ENCODE measurements around the gene COL8A2. TPM values are rescaled to one million over a fixed set of nuclear protein-coding genes. Genes with fewer than 3 reads are reported as not detected.

COL8A2 gene
- polyA plus RNA-seq, 3 donors = 0.90 to 3.0 (median 1.6) TPM

GRCh38 chr1:36123356-36123755 lies 1.7 kb downstream of the COL8A2 start:
- 0% methylated on average over 7 of the region's 8 CpGs for WGBS (ENCODE audit: insufficient coverage)
- peak overlapping the region; percentile 23 to 76 (median 28) for H3K4me3 ChIP-seq (replicated peaks in 1 of 3; ENCODE audit: low read depth in 2 of 3, low read length in 3 of 3)
- peak; percentile 83 to 87 (median 87) for DNase-seq
- intact Hi-C loops (cut with micrococcal nuclease) = no loop called here
- H3K27me3 Mint-ChIP-seq (ENCODE audit: low read depth in 3 of 3) = peaks cover 6 to 15% (median 10%) of the 10 kb centered on the region in 3 donors
- H3K27ac ChIP-seq (ENCODE audit: low read depth in 1 of 2, low read length in 2 of 2) = peak overlapping the region; percentile 88 to 91
- H3K4me1 ChIP-seq (ENCODE audit: control insufficient read depth in 1 of 2, insufficient read depth in 2 of 2, low read length in 2 of 2) = peaks cover 69 to 85% of the 10 kb centered on the region in 2 donors
- peak overlapping the region; percentile 65 for H3K9ac ChIP-seq (ENCODE audit: insufficient read depth, low read length, poor library complexity, severe bottlenecking)
- peak overlapping the region; percentile 92 to 96 (median 95) for H3K27ac Mint-ChIP-seq
- peaks cover 14% of the 10 kb centered on the region for H3K79me2 ChIP-seq (ENCODE audit: insufficient read depth, low read length)
- H2AFZ ChIP-seq (ENCODE audit: insufficient read depth, low read depth, low read length, poor library complexity, severe bottlenecking) = peak overlapping the region; percentile 87
- peaks cover 5 to 9% of the 10 kb centered on the region in 2 donors for H3K36me3 Mint-ChIP-seq
- H3K9me3 ChIP-seq (replicated peaks in 1 of 2; ENCODE audit: control insufficient read depth in 1 of 2, insufficient read depth in 1 of 2, low read length in 2 of 2) = no peaks in the 10 kb centered on the region
- H4K20me1 ChIP-seq (ENCODE audit: insufficient read depth, low read length) = no peaks in the 10 kb centered on the region
- TF ChIP-seq CTCF (IDR thresholded peaks at IDR 0.05) = no peak
- no peaks in the 10 kb centered on the region for H3K36me3 ChIP-seq (replicated peaks in 1 of 2; ENCODE audit: control insufficient read depth in 1 of 2, insufficient read depth in 2 of 2, low read length in 2 of 2)
- peak overlapping the region; percentile 77 to 85 for H3K4me3 Mint-ChIP-seq
- H3K9me3 Mint-ChIP-seq = no peaks in the 10 kb centered on the region
- peak overlapping the region; percentile 90 for H3K4me2 ChIP-seq (replicated peaks; ENCODE audit: extremely low read depth, low read length, poor library complexity, severe bottlenecking)
- H3K4me1 Mint-ChIP-seq = peaks cover 75% of the 10 kb centered on the region
- no peaks in the 10 kb centered on the region for H3K27me3 ChIP-seq (ENCODE audit: control insufficient read depth in 2 of 2, insufficient read depth in 2 of 2, low read length in 2 of 2)

- Mint-ChIP-seq H3K9me3 (no peaks in the 10 kb centered on the region), H3K36me3 (peaks cover 6 to 9% of the 10 kb centered on the region in 2 donors), H3K4me3 (peak overlapping the region; percentile 77 to 85), H3K27ac (peak overlapping the region; percentile 92 to 96 (median 95)), H3K27me3 (ENCODE audit: low read depth in 3 of 3) (peaks cover 6 to 15% (median 10%) of the 10 kb centered on the region in 3 donors), H3K4me1 (peaks cover 69% of the 10 kb centered on the region)
- H2AFZ ChIP-seq (ENCODE audit: insufficient read depth, low read depth, low read length, poor library complexity, severe bottlenecking) = peak overlapping the region; percentile 87
- no peak for TF ChIP-seq CTCF (IDR thresholded peaks at IDR 0.05)
- H3K4me1 ChIP-seq (ENCODE audit: control insufficient read depth in 1 of 2, insufficient read depth in 2 of 2, low read length in 2 of 2) = peaks cover 67 to 80% of the 10 kb centered on the region in 2 donors
- intact Hi-C loops (cut with micrococcal nuclease) = no loop called here
- WGBS (ENCODE audit: insufficient coverage) = 79% methylated on average over 9 of the region's 12 CpGs
- peak overlapping the region; percentile 65 for H3K9ac ChIP-seq (ENCODE audit: insufficient read depth, low read length, poor library complexity, severe bottlenecking)
- no peaks in the 10 kb centered on the region for H3K27me3 ChIP-seq (ENCODE audit: control insufficient read depth in 2 of 2, insufficient read depth in 2 of 2, low read length in 2 of 2)
- H3K79me2 ChIP-seq (ENCODE audit: insufficient read depth, low read length) = peaks cover 14% of the 10 kb centered on the region
- H3K4me2 ChIP-seq (replicated peaks; ENCODE audit: extremely low read depth, low read length, poor library complexity, severe bottlenecking) = peak overlapping the region; percentile 90
- peak in 2 of 3 donors; percentile 14 to 42 for DNase-seq
- peak overlapping the region; percentile 23 to 76 (median 28) for H3K4me3 ChIP-seq (replicated peaks in 1 of 3; ENCODE audit: low read depth in 2 of 3, low read length in 3 of 3)
- H3K27ac ChIP-seq (ENCODE audit: low read depth in 1 of 2, low read length in 2 of 2) = peak overlapping the region; percentile 88 to 91
- H3K9me3 ChIP-seq (replicated peaks in 1 of 2; ENCODE audit: control insufficient read depth in 1 of 2, insufficient read depth in 1 of 2, low read length in 2 of 2) = no peaks in the 10 kb centered on the region
- no peaks in the 10 kb centered on the region for H3K36me3 ChIP-seq (replicated peaks in 1 of 2; ENCODE audit: control insufficient read depth in 1 of 2, insufficient read depth in 2 of 2, low read length in 2 of 2)
- no peaks in the 10 kb centered on the region for H4K20me1 ChIP-seq (ENCODE audit: insufficient read depth, low read length)
Observed at GRCh38 chr1:36122062-36123030, 2.7 kb downstream of the COL8A2 start.

All from CD14-positive monocyte (primary cell).